HepG2 (cell line): ENCODE results near the gene ARFGEF2. TPM values are rescaled to one million over a fixed set of nuclear protein-coding genes. Genes with fewer than 3 reads are reported as not detected.
A peak's percentile ranks its signal among the peaks of the same experiment; 100 is the strongest.

ENCODE experiments used
- ATF2 ChIP-seq: sonication (generic); formaldehyde crosslinking; IDR thresholded peaks from 2 replicates; pipeline ENCODE4 v1.4.0; 2020; ENCODE audit warnings: missing genetic modification reagents
- CEBPB ChIP-seq: IDR thresholded peaks from 2 replicates; pipeline ENCODE4 v1.6.1; 2011; ENCODE audit warnings: low read depth, low read length, improper control_type of control experiment, borderline replicate concordance
- EED ChIP-seq: sonication (generic); formaldehyde crosslinking; IDR thresholded peaks from 2 replicates; pipeline ENCODE4 v1.5.0; 2020; ENCODE audit warnings: mild to moderate bottlenecking, missing genetic modification reagents
- FOXK2 ChIP-seq: fragments of 450-650 bp; IDR thresholded peaks from 2 replicates; pipeline ENCODE4 v1.6.1; 2016
- GPBP1L1 ChIP-seq: sonication (generic); formaldehyde crosslinking; IDR thresholded peaks from 2 replicates; pipeline ENCODE4 v1.5.0; 2020; ENCODE audit warnings: mild to moderate bottlenecking, missing genetic modification reagents
- HBP1 ChIP-seq: IDR thresholded peaks from 2 replicates; pipeline ENCODE4 v1.6.1; 2016; ENCODE audit warnings: low read depth, control low read depth
- HNRNPH1 ChIP-seq: fragments of 200-400 bp; formaldehyde crosslinking; optimal IDR thresholded peaks from 2 replicates; pipeline ENCODE3; 2017; ENCODE audit warnings: mild to moderate bottlenecking, low read depth, low read length
- HNRNPLL ChIP-seq: fragments of 200-400 bp; formaldehyde crosslinking; IDR thresholded peaks from 2 replicates; pipeline ENCODE4 v1.6.1; 2017; ENCODE audit warnings: mild to moderate bottlenecking, low read depth, low read length; ENCODE audit not compliant: poor library complexity, severe bottlenecking
- KDM4B ChIP-seq: sonication (generic); formaldehyde crosslinking; IDR thresholded peaks from 2 replicates; pipeline ENCODE4 v1.4.0; 2020; ENCODE audit warnings: missing genetic modification reagents
- KLF15 ChIP-seq: sonication (generic); formaldehyde crosslinking; IDR thresholded peaks from 2 replicates; pipeline ENCODE4 v1.8.1; 2023; ENCODE audit warnings: borderline replicate concordance, mild to moderate bottlenecking, inconsistent platforms, missing genetic modification reagents, mixed read lengths
- MAX ChIP-seq: IDR thresholded peaks from 2 replicates; pipeline ENCODE4 v1.6.1; 2012; ENCODE audit warnings: inconsistent platforms
- MEIS2 ChIP-seq: sonication (generic); formaldehyde crosslinking; IDR thresholded peaks from 2 replicates; pipeline ENCODE4 v1.9.0; 2021; ENCODE audit warnings: mild to moderate bottlenecking, missing genetic modification reagents
- MTA3 ChIP-seq: sonication (generic); formaldehyde crosslinking; IDR thresholded peaks from 2 replicates; pipeline ENCODE4 v1.4.0; 2020; ENCODE audit warnings: missing genetic modification reagents
- SMAD1 ChIP-seq: sonication (generic); formaldehyde crosslinking; IDR thresholded peaks from 2 replicates; pipeline ENCODE4 v1.4.0; 2020; ENCODE audit warnings: missing genetic modification reagents, low read depth, mild to moderate bottlenecking, borderline replicate concordance
- SP140L ChIP-seq: sonication (generic); formaldehyde crosslinking; IDR thresholded peaks from 2 replicates; pipeline ENCODE4 v1.4.0; 2020; ENCODE audit warnings: missing genetic modification reagents, borderline replicate concordance
- TRIM24 ChIP-seq: sonication (generic); formaldehyde crosslinking; IDR thresholded peaks from 2 replicates; pipeline ENCODE4 v1.8.0; 2022; ENCODE audit warnings: mild to moderate bottlenecking, missing genetic modification reagents
- ZBTB42 ChIP-seq: sonication (generic); formaldehyde crosslinking; IDR thresholded peaks from 2 replicates; pipeline ENCODE4 v1.5.0; 2020; ENCODE audit warnings: mild to moderate bottlenecking, missing genetic modification reagents
- ZFP82 ChIP-seq: sonication (generic); formaldehyde crosslinking; IDR thresholded peaks from 2 replicates; pipeline ENCODE4 v1.5.1; 2020; ENCODE audit warnings: mild to moderate bottlenecking, missing genetic modification reagents, borderline replicate concordance
- ZNF260 ChIP-seq: sonication (generic); formaldehyde crosslinking; IDR thresholded peaks from 2 replicates; pipeline ENCODE4 v1.4.0; 2020; ENCODE audit warnings: missing genetic modification reagents, low read depth, mild to moderate bottlenecking, borderline replicate concordance
- ZNF335 ChIP-seq: sonication (generic); formaldehyde crosslinking; IDR thresholded peaks from 2 replicates; pipeline ENCODE4 v1.4.0; 2020; ENCODE audit warnings: missing genetic modification reagents
- ZNF562 ChIP-seq: sonication (generic); formaldehyde crosslinking; IDR thresholded peaks from 2 replicates; pipeline ENCODE4 v1.8.0; 2022; ENCODE audit warnings: missing genetic modification reagents, borderline replicate concordance
- ZNF747 ChIP-seq: sonication (generic); formaldehyde crosslinking; IDR thresholded peaks from 2 replicates; pipeline ENCODE4 v1.8.1; 2023; ENCODE audit warnings: missing genetic modification reagents, mild to moderate bottlenecking, borderline replicate concordance
- ZNF788 ChIP-seq: sonication (generic); formaldehyde crosslinking; IDR thresholded peaks from 2 replicates; pipeline ENCODE4 v1.5.0; 2020; ENCODE audit warnings: mild to moderate bottlenecking, missing genetic modification reagents, borderline replicate concordance
- polyA plus RNA-seq, 8 experiments: library from polyadenylated mRNA; depleted of rRNA in 3 of 8; stranded (reverse) in 7 of 8; unstranded in 1 of 8; fragments of >200 nt; fragmentation: Illumina TruSeq in 4 of 8; extraction: Trizol in 4 of 8; gene quantifications; 2 replicates each; pipeline versions ENCODE4 v1.2.1 to v1.2.3, GENCODE V29; 2011 to 2016; ENCODE audit warnings: low read depth in 4 of 8, missing spikeins in 1 of 8, mixed read lengths in 1 of 8; ENCODE audit not compliant: insufficient read depth in 1 of 8
- total RNA-seq, 5 experiments: library from RNA; depleted of rRNA; stranded (reverse); fragments of >200 nt; fragmentation: Illumina TruSeq; extraction: Trizol; gene quantifications; 2 replicates each; pipeline ENCODE4 v1.2.3, GENCODE V29; 2016; ENCODE audit warnings: low read depth in 1 of 5

The ARFGEF2 gene
- total and polyA plus RNA-seq, 2 of the 13 experiments (the other 11 are each of a cell fraction or from before 2014, with no cell fraction given) = 44.0 to 60.8 TPM

GRCh38 chr20:48919882-48920526 is 1.5 kb upstream of the ARFGEF2 start (continued):
- no peak for TF ChIP-seq GPBP1L1 (CRISPR knock-in tag)
- no peak for TF ChIP-seq ZNF335
- no peak for TF ChIP-seq ZNF562 (CRISPR knock-in tag)
- TF ChIP-seq ATF2 = peak; percentile 85; the same call in 1 of the 2 replicates
- no peak for TF ChIP-seq SMAD1 (CRISPR knock-in tag)
- no peak; the same call in 1 of the 2 replicates for TF ChIP-seq ZFP82 (CRISPR knock-in tag)
- TF ChIP-seq HBP1 (CRISPR knock-in tag) = peak; percentile 97
- TF ChIP-seq MTA3 = no peak
- TF ChIP-seq HNRNPH1 = no peak
- TF ChIP-seq ZBTB42 (CRISPR knock-in tag) = no peak
- 0 out of 2 replicates have a peak, but pooled peaks have one; percentile 77 for TF ChIP-seq EED (CRISPR knock-in tag)
- peak; percentile 73; the same call in 1 of the 2 replicates for TF ChIP-seq ZNF747 (CRISPR knock-in tag)
- peak; percentile 97 for TF ChIP-seq FOXK2
- TF ChIP-seq ZNF260 (CRISPR knock-in tag) = no peak
- TF ChIP-seq CEBPB = peak; percentile 75
- TF ChIP-seq TRIM24 (CRISPR knock-in tag) = no peak
- peak; percentile 83; the same call in 1 of the 2 replicates for TF ChIP-seq MEIS2 (CRISPR knock-in tag)
- TF ChIP-seq KDM4B = peak; percentile 71; the same call in 1 of the 2 replicates
- 0 out of 2 replicates have a peak, but pooled peaks have one; percentile 24 for TF ChIP-seq SP140L (CRISPR knock-in tag)
- TF ChIP-seq MAX = peak; percentile 69
- TF ChIP-seq HNRNPLL = no peak
- no peak for TF ChIP-seq KLF15 (CRISPR knock-in tag)
- TF ChIP-seq ZNF788 (CRISPR knock-in tag) = peak; percentile 97
